ENCODE data around the gene TRAF3IP1.
A peak's percentile ranks its signal among the peaks of the same experiment; 100 is the strongest.
"Not testable (repeated sequence)": the region's sequence is repeated elsewhere in the genome, so short reads cannot be mapped to it uniquely, and the experiment has no call there.

Gene TRAF3IP1

DNA sequence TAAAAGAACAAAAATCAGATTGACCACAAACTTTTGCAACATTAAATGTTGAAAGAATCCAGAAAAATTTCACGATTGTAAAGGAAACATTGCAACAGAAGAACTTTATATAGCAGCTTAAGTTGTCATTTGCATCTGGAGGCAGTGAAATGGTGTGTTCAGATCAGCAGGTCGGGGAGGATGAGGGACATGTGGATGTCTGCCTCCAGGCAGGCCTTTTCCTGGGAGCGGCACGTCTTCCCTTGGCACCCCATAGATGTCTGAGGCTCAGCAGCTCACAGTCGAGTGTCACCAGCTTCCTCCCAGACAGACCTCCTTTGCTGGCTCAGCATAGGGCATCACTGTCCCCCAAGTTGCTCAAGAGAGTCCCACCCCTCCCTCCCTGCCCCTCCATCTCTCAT is 62.1 kb downstream of the TRAF3IP1 start:
- no peak for DNase-seq

DNA sequence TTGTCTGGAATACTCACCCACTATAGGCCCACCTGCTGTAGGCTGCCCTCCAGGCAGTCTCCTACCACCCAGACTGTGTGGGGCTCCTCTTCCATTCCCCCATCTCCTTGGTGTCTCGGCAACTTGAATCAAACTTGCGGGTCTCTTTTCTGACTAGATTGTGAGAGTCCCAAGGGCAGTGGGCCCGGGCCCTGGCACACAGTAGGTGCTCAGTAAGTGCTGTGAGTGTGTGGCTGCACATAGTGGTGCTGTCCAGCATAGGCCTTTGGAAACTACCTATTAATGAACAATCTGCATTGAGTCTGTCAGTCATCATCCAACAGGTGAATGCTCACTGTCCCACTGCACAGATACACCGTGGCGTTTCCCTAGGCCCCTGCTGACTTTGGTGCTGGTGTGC is 62.8 kb downstream of the TRAF3IP1 start:
- no peak for DNase-seq

DNA sequence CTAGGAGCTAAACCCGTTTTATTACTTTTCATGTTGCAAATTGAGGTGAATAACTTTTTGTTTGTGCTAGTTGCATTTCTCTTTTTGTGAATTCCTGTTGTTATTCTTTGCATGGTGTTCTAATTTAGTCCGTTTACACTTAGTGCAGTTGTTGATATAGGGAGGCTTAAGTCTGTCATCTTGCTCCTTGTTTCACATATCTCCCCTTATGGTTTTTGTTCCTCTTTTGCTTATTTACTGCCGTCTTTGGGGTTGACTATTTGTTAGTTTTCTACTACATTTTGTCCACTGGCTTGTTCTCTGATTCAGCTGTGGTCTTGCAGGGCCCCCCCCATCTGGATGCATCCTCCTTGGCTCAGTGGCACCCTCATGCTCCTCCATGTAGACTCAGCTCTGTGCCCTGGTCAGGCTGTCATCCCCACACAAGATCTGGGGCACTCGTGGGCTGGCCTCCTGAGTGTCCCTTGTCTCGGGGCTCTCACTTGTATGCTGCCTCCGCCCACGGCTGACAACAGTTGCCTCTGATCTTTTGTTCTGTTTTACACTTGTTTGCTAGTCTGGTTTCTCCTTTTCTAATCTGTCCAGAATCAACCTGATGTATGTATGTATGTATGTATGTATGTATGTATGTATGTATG is 63.5 kb downstream of the TRAF3IP1 start:
- no peak for DNase-seq

DNA sequence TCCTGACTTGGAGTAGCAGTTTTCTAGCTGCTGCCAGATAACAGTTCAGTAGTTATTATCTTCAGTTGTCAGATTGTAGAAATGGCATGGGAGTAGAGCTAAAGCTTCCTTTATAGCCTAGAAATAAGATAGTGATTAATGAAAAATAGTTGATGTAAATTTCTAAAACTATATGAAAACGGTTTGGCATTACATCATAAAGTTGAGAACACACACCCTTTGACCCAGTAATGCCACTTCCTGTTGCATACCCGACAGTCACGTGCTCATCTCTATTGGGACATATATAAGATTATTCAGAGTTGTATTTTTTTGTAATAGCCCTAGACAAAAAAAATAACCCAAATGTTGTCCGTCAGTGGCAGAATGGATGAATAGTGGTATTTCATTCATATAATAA is 67.0 kb downstream of the TRAF3IP1 start:
- DNase-seq, result no peak

DNA sequence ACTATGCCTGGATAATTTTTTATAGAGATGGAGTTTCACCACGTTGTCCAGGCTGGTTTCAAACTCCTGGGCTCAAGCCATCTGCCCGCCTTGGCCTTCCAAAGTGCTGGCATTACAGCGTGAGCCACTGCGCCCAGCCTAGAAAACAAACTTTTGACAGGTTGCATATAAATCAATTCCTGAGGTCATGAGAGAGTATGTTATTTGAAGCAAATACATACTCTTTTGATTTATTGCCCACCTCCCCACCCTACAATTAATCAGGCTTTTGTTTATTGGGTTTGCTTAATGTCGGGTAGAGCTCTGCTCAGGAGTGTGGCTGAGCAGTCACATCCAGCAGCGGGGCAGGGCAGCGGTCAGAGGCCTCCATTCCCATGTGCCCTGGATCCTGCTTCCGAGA is 68.5 kb downstream of the TRAF3IP1 start:
- peak; percentile 10 to 58 for DNase-seq

DNA sequence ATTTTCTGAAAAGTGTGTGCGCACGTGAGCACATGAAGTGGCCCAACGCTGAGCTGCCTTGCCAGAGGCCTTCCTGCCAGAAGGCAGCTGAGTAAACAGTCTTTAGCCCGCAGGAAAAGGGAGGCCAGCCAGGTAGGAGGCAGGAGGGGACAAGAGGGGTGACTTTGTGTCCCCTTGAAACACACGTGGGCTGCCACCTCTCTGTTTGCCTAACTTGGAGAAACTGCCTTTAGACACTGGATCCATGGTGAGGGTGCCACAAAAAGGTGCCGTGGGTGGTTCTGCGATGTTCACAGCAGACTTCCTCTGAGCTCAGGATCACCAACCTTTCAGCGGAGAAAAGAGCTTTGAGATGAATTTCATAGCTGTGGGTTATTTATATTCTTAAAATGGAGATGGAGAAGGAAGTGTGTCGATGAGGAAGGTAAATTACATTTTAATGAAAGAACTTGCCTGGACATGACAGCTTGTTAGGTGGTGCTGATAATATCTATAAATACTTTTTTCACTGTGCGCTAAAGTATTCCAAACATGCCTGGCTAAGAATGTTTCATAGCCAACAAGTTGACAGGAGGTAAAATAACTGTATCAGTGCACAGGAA is 69.8 kb downstream of the TRAF3IP1 start:
- peak; percentile 84 to 92 for DNase-seq

DNA sequence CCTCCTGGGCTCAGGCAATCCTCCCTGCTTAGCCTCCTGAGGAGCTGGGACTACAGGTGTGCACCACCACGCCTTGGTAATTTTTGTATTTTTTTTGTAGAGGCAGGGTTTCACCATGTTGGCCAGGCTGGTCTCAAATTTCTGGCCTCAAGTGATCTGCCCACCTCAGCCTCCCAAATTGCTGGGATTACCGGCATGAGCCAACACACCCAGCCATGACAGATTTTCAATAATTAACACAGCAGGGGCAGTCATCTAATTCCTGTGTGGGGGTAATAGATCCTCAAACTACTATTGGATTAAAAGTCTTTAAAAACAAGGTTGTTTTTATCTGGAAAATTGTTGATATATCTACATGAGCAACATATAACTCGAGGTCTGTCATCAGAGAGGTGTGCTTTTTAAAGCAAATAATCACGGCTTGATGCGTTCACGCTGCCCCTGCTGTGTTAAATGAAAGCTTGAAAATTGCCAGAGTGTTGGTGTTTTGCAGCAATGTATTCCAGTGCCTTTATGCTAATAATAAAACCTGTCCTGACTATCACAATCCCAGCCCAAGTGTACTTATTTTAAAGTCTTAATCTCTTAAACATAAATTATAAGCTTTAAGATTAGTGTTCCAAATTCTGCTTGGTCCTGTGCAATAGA is 70.8 kb downstream of the TRAF3IP1 start:
- peak; percentile 77 to 94 for DNase-seq

DNA sequence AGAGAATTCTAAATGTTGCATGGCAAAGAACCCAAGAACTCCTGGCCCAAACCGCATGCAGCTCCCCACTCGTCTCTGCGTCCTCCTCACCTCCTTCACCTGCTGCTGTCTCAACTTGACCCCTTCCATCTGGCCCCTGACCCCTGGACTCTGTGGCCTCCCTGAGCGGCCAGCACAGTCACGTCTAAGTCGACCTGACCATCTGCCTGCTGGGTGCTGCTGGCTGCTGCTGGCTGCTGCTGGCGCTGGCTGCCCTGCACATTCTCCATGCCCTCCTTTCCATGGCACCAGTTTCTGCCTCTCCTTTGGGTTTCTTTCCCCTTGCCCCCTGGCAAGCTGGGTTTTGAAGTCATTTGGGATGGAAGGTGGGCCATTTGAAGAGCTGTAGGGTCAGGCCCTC is 76.3 kb downstream of the TRAF3IP1 start:
- no peak for DNase-seq

DNA sequence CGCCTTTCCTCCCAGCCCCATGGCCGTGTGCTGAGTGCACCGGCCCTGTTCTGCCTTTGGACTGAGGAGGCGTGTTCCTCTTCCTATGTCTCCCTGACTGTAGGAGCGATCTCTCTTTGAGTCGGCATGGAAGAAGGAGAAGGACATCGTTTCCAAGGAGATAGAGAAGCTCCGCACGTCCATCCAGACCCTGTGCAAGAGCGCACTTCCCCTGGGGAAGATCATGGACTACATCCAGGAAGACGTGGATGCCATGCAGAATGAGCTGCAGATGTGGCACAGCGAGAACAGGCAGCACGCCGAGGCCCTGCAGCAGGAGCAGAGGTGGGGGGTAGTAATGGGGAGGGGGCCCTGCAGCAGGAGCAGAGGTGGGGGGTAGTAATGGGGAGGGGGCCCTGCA is 77.0 kb downstream of the TRAF3IP1 start:
- no peak for DNase-seq

DNA sequence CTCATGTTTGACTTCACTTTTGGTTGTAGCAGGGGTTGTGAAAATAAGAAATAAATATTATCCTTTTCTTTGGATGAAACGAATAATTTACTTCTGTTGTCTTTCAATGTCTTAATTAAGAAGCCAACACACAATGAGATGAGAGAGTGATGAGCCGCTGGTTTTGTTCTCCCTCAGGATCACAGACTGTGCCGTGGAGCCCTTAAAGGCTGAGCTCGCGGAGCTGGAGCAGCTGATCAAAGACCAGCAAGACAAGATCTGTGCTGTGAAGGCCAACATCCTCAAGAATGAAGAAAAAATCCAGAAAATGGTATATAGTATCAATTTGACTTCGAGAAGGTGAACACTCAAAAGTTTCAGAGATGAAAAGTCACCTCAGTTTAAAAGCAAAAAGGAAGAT is 78.3 kb downstream of the TRAF3IP1 start:
- DNase-seq, result no peak

DNA sequence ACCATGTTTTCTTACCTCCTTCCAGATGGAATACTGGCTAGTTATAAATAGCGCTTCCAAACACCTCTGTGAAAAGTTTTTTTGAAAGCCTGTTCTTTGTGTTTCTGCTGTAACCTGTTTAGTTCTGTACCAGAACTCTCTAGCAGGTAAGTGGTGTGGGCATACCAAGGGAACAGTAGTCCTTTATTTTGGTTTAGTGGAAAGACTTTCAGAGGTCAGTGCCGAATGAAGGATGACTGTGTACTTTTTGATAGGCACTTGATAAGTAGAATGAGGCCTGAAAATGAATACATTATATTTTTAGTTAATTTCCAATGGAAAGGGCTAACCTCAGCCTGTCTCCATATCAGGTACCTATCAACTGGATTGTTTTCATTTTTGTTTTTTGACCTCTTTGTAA is 78.8 kb downstream of the TRAF3IP1 start:
- DNase-seq, result no peak

DNA sequence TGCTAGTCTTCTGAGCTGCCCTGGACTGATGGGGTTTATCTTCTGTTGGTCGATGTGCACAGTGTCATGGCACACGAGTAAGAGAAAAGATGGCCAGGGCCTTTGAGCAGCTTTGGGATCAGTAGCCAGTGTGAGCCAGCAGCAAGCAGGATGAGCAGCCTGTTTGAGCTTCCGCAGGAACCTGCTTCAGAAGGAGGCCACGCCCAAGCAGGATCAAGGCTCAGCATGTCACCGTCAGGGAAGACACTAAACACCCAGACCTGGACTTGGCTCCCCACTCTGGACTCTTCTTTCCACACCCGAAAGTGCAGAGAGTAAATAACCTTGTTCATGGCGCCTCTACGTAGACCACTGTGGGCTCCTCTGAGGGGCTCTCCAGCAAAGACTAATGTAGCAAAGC is 81.2 kb downstream of the TRAF3IP1 start:
- DNase-seq, result no peak

DNA sequence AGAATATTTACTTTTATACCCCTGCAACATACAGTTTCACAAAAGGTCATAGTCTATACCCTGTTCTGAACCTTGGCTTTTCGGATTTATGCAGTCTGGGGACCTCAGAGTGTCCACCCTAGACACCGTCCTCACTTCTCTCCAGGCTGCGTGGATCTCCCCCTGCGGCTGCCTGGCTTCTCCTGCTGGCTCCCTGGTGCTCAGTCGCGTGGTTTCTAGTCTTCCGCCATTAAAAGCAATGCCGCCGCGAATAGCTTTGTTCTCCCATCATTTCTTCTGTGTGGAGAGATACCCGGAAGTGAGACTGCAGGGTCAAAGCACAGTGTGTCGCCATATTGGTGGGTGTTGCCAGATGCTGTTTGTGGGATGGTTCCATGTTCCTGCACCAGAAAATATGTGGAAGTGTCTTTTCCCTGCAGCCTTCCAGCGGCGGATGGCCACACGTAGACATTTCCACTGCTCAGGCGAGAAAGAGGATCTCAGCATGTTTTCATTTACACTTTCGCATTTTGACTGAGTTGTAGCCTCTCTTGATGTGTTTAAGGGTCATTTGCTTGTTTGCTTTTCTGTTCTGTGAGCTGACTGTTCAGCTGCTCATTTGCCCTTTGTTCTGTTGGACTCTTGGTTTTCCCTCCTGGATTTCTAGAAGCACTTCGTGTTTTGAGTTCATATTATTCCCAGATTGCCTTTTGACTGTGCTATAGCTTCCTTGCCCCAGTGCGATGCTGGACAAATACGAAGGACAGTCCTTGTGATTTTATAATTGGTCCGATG is 83.5 kb downstream of the TRAF3IP1 start:
- DNase-seq, result no peak

DNA sequence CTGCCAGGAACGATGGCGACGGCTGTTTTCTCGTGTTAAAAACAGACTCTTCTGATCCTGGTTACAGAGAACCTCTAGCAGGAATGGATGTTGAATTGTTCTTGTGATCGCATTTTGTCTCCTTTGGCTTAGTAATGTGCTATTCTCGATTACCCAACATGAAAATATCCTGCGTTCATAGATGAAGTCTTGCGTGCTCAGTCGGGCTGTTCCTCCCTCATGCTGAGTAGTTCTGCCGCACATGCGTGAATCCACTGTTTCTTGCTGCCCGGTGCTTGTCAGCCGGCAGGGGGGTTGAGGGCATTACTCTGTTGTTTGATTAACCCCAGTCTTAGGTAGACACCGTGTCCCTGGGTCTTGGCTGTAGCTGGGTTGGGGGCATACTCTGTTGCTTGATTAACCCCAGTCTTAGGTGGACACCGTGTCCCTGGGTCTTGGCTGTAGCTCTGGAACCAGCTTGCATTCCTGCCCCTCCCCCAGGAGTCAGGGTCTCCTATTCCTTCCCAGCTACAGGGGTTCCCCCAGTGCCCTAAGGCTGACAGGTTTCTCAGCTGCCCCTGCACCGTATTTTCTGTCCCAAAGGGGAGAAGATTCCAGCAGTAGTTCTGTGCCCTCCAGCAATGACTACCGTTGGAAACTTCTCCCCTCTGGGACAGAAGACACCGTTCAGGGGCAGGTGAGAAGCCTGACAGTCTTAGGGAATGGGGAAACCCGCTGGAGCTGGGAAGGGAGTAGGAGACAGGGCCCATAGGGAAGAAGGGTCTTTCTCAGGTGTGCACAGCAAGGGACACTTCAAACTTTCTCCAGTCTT is 84.3 kb downstream of the TRAF3IP1 start:
- DNase-seq, result no peak

DNA sequence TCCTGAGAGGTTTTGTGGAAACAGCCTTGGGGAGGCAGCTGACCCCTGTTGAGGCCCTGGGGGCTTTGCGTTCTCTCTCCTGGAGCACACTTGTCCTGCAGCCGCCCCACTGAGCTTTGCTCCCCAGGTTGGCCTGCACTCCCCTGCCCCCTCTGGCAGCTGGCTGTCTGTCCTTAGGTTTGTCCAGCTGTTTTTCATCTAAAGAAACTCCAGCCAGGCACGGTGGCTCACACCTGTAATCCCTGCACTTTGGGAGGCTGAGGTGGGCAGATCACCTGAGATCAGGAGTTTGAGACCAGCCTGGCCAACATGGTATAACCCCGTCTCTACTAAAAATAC is 84.9 kb downstream of the TRAF3IP1 start:
- not testable (repeated sequence) for DNase-seq

DNA sequence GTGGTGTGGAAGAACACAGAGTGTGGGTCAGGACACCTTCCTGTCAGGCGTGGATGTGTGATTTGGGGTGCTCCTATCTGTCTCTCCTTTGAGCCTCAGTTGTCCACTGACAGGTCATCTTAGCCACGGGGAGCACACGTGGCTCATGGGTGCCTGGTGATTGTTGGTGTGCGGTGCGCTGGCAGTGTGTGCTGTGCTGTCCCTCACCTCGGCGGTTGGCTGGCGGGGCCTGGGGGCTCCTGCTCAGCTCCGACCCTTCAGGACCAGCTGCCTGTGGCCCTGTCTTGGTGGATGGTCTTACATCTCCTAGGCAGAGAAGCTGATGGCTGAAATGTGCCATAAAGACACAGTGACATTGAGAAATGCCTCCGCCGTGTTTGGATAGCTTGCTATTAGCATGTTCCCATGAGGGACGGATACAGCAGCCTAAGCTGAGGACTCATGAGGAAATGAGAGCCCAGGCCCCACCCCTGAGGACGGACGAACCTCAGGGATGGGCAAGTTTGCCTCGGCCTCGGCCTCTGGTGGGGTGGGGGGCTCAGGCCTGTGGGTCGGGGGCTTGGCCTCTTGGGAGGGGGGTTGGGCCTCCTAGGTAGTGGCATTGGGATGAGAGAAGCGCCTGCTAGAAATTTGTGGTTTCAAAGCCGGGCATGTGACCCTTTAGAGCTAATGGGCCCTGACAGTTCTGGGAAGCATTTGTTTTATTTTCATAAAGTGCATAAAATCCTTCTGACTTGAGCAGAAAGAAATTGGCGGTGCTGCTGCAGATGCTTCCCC is 86.1 kb downstream of the TRAF3IP1 start:
- no peak for DNase-seq

DNA sequence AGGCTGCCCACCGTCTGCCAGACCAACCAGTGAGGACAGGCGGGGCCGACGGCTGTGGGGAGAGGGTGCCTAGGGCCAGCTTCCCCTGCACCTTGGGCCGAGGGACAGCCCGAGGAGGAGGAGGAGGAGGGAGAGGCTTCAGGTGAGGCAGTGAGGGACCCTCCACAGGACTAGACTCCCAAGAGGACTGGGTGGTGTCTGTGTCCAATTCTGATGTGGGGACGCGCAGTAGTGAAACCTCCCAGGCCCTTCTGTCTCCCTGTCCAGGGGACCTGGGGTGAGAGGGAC is 86.6 kb downstream of the TRAF3IP1 start:
- DNase-seq, result no peak

DNA sequence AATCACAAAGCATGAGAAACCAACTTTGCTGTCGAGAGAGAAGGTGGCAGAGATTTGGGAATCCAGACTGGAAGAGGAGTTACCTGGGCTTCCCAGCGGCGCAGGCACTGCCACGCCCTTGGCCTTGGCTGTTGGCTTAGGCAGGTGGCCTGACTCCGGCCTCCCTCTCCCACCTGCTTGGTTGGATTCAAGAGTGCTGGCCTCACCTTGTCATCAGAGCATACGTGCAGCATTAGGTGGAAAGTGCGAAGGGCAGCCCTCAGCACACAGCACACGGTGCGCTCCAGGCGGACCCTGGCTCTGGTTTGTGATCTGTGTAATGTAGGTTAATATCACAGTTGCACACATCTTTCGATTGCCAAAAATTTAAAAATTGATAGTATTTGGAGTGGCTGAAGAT is 87.2 kb downstream of the TRAF3IP1 start:
- no peak for DNase-seq

DNA sequence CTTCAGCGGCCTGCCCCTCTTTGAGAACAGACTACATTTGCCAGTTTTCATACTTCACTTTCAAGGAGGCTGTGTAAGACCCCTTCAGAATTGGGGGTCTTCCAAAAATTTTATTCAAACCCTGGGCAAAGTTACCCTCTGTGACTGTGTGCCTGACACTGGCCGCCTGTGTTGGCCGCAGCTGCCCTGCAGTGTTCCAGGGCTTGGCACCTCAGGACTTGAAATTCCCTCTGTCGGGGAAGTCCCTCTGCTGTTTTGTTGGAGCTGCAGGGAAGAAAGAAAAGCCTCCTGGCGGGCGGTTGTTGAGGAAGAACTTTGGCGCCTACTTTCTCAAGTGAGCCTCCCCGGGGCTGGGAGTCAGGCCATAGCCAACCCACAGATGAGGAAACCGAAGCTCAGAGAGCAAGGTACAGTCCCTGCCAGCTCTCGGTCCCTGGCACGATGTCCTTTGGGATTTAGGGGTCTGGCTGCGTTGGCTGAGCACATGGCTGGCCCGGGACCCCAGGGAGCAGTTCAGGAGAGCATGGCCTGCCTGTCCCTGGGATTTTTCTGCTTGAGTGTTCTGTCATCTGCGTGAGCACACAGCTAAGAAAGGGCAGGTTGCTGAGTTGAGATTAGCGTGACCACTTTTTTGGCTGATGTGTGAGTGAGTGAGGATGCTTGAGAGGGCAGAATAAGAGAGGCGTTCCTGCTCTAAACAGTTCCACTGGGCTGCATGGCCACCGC is 88.5 kb downstream of the TRAF3IP1 start:
- no peak for DNase-seq

DNA sequence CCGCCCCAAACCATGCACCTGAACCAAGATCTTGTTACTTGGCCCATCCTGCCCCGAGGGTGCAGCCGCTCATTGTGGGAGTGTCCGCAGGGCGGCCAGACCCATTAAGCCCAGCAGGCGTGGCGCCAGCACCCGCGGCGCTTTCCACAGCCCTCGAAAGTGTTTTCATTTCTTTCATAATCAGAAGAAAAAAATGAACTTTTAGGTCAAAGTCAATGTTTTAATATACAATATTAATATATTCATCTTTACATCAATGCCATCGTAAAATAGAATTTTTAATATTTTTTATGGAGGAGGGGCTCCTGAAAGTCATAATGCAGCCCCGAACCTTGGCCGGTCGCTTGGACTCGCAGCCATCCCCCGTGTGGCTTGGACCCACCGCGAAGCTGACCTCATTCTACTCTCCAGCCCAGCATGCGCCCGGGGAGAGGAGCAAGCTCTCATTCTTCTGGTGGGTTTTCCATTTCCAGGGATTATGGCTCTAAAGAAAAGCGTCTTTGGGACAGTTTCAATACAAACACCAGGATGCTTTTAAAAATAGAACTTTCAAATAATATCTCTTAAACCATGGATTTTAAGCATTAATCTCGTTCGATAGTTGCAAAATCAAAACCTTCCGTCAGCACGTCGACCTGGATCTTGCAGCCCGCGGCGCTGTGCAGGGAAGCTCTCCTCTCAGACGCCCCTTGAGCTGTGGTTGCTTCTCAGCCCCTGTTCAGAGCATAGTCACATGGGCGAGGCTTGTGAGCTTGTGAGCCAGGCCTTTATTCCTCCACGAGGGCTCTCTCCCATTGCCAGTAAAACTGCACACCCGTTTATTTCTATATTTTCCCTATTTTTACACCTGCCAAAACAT is 89.3 kb downstream of the TRAF3IP1 start:
- DNase-seq, result no peak
